ENCODE data around the gene CYB5R2.

CYB5R2 gene

DNA sequence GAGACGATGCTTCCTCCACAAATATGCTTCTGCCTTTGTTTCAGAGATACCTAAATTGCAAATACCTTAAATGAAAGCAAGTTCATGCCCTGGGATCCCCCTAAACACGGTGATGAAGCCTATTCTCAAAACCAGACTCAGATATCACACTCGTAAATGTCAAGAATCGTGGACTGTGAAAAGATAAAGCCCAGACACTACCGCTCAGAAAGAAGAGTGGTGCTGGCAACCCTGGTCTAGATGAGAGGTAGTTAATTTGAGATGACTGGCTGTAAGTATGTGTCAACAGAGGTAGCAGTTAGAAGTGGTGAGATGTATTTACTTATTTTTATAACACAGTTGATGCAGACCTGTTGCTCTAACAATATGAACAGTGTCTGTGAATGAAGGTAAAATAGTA lies 30.4 kb upstream of the CYB5R2 start:
- Histone ChIP-seq H3K36me3 (ENCODE audit: insufficient read depth, low read length) (no peaks in the 10 kb centered on the region), H3K9ac (ENCODE audit: low read depth, low read length, poor library complexity, severe bottlenecking) (no peak overlapping the region), H3K4me3 (ENCODE audit: low read length, poor library complexity, severe bottlenecking) (no peak overlapping the region), H3K4me1 (ENCODE audit: insufficient read depth, low read length, poor library complexity, severe bottlenecking) (no peaks in the 10 kb centered on the region), H3F3A (ENCODE audit: low read depth) (no peaks in the 10 kb centered on the region), H3K9me2 (replicated peaks; ENCODE audit: low read depth, low read length) (no peaks in the 10 kb centered on the region), H3K4me2 (ENCODE audit: low read depth, low read length, poor library complexity, severe bottlenecking) (no peak overlapping the region), H2AFZ (ENCODE audit: low read length) (no peak overlapping the region), H3K27me3 (ENCODE audit: insufficient read depth, low read length, poor library complexity, severe bottlenecking) (no peaks in the 10 kb centered on the region), H3K9me3 (ENCODE audit: insufficient read depth, low read depth, low read length) (no peaks in the 10 kb centered on the region), H4K20me1 (ENCODE audit: insufficient read depth, low read length, poor library complexity, severe bottlenecking) (no peaks in the 10 kb centered on the region), H3K79me2 (ENCODE audit: insufficient read depth, low read length) (no peaks in the 10 kb centered on the region)
- TF ChIP-seq EZH2phosphoT487 (IDR thresholded peaks at IDR 0.05; ENCODE audit: borderline replicate concordance), result no peak
- TF ChIP-seq, protein P1, sequence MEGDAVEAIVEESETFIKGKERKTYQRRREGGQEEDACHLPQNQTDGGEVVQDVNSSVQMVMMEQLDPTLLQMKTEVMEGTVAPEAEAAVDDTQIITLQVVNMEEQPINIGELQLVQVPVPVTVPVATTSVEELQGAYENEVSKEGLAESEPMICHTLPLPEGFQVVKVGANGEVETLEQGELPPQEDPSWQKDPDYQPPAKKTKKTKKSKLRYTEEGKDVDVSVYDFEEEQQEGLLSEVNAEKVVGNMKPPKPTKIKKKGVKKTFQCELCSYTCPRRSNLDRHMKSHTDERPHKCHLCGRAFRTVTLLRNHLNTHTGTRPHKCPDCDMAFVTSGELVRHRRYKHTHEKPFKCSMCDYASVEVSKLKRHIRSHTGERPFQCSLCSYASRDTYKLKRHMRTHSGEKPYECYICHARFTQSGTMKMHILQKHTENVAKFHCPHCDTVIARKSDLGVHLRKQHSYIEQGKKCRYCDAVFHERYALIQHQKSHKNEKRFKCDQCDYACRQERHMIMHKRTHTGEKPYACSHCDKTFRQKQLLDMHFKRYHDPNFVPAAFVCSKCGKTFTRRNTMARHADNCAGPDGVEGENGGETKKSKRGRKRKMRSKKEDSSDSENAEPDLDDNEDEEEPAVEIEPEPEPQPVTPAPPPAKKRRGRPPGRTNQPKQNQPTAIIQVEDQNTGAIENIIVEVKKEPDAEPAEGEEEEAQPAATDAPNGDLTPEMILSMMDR (conservative IDR thresholded peaks at IDR 0.05; ENCODE audit: low read length), result no peak

DNA sequence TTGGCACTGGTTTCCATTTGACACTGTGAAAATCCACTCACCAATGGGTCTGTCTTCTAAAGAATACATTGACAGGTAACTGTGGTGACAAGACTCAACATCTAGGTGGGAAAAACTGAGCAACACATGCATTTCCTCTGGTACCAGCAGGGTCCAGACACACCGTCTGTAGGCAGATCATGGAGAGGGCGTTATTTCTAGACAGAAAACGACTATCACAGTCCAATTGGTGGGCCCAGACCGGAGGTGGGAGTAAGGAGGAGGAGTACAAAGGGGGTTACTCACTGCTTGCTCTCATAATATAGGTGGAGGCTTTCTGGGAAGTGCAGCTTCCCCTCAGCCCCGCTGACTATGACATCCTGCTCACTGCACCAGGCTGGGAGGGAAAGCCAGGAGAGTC lies 23.1 kb upstream of the CYB5R2 start:
- H3K9me2 ChIP-seq (replicated peaks; ENCODE audit: low read depth, low read length), result no peaks in the 10 kb centered on the region
- no peaks in the 10 kb centered on the region for H3K36me3 ChIP-seq (ENCODE audit: insufficient read depth, low read length)
- no peaks in the 10 kb centered on the region for H3K4me1 ChIP-seq (ENCODE audit: insufficient read depth, low read length, poor library complexity, severe bottlenecking)
- H2AFZ ChIP-seq (ENCODE audit: low read length), result no peak overlapping the region
- no peaks in the 10 kb centered on the region for H3K79me2 ChIP-seq (ENCODE audit: insufficient read depth, low read length)
- no peaks in the 10 kb centered on the region for H4K20me1 ChIP-seq (ENCODE audit: insufficient read depth, low read length, poor library complexity, severe bottlenecking)
- no peaks in the 10 kb centered on the region for H3K9me3 ChIP-seq (ENCODE audit: insufficient read depth, low read depth, low read length)
- H3K4me2 ChIP-seq (ENCODE audit: low read depth, low read length, poor library complexity, severe bottlenecking), result no peak overlapping the region
- H3F3A ChIP-seq (ENCODE audit: low read depth), result no peaks in the 10 kb centered on the region
- H3K9ac ChIP-seq (ENCODE audit: low read depth, low read length, poor library complexity, severe bottlenecking), result no peak overlapping the region
- no peak overlapping the region for H3K4me3 ChIP-seq (ENCODE audit: low read length, poor library complexity, severe bottlenecking)
- H3K27me3 ChIP-seq (ENCODE audit: insufficient read depth, low read length, poor library complexity, severe bottlenecking), result no peaks in the 10 kb centered on the region
- no peak for TF ChIP-seq EZH2phosphoT487 (IDR thresholded peaks at IDR 0.05; ENCODE audit: borderline replicate concordance)
- TF ChIP-seq, protein P1 (conservative IDR thresholded peaks at IDR 0.05; ENCODE audit: low read length), result no peak

DNA sequence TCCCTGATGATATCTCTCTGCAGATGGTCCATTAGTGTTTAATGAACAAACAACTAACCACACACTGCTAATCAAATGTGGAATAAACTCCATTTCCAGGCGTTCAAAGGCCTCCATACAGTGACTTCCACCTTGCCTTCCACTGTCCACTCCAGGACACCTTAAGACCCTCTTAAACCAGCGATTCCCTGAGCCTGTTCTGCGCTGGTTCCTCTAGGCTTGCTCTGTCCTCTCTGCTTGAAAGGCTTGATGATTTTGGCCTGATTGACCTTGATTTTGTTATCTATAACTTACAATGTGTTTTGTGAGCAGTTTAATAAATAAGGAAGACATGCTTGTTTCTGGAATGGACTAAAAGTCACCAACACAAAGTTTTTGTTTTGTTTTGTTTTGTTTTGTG lies 20.9 kb upstream of the CYB5R2 start:
- no peak overlapping the region for H3K4me2 ChIP-seq (ENCODE audit: low read depth, low read length, poor library complexity, severe bottlenecking)
- no peaks in the 10 kb centered on the region for H3K9me2 ChIP-seq (replicated peaks; ENCODE audit: low read depth, low read length)
- no peaks in the 10 kb centered on the region for H3K79me2 ChIP-seq (ENCODE audit: insufficient read depth, low read length)
- H3K36me3 ChIP-seq (ENCODE audit: insufficient read depth, low read length), result no peaks in the 10 kb centered on the region
- TF ChIP-seq, protein P1 (conservative IDR thresholded peaks at IDR 0.05; ENCODE audit: low read length), result no peak
- no peak for TF ChIP-seq EZH2phosphoT487 (IDR thresholded peaks at IDR 0.05; ENCODE audit: borderline replicate concordance)
- no peaks in the 10 kb centered on the region for H3F3A ChIP-seq (ENCODE audit: low read depth)
- no peaks in the 10 kb centered on the region for H4K20me1 ChIP-seq (ENCODE audit: insufficient read depth, low read length, poor library complexity, severe bottlenecking)
- H3K27me3 ChIP-seq (ENCODE audit: insufficient read depth, low read length, poor library complexity, severe bottlenecking), result no peaks in the 10 kb centered on the region
- H3K9me3 ChIP-seq (ENCODE audit: insufficient read depth, low read depth, low read length), result no peaks in the 10 kb centered on the region
- H3K9ac ChIP-seq (ENCODE audit: low read depth, low read length, poor library complexity, severe bottlenecking), result no peak overlapping the region
- H3K4me1 ChIP-seq (ENCODE audit: insufficient read depth, low read length, poor library complexity, severe bottlenecking), result no peaks in the 10 kb centered on the region
- peak overlapping the region; percentile 22 for H3K4me3 ChIP-seq (ENCODE audit: low read length, poor library complexity, severe bottlenecking)
- peak overlapping the region; percentile 49; the same call in 1 of the 2 replicates for H2AFZ ChIP-seq (ENCODE audit: low read length)

All from Loucy (cell line).